Kasumi-1 (cell line): ENCODE results near the gene ZRSR2.
A peak's percentile ranks its signal among the peaks of the same experiment; 100 is the strongest.
"Not testable (repeated sequence)": the region's sequence is repeated elsewhere in the genome, so short reads cannot be mapped to it uniquely, and the experiment has no call there.

Source experiments
- DNase-seq, 2 experiments: peaks; one replicate each; lab custom pipeline; 2025; lab: John Stamatoyannopoulos, UW

ZRSR2 gene

DNA sequence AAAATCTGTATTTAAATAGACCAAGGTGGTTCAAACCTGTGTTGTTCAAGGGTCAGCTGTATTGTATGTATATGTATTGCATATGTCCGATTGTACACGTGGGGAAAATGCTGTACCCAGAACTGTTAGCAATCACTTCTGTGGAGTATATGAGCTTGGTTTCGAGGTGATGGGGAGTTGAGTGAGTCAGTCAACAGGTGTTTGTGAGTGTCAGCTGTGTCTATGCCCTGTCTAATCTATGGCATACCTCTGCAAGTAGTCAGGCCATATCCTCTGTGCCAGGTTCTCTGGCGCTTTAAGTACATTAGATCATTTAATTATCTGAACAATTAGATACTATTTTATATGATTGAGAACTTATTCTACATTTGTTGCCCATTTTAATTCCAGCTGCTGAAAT is 7.4 kb downstream of the ZRSR2 start:
- no peak for DNase-seq

DNA sequence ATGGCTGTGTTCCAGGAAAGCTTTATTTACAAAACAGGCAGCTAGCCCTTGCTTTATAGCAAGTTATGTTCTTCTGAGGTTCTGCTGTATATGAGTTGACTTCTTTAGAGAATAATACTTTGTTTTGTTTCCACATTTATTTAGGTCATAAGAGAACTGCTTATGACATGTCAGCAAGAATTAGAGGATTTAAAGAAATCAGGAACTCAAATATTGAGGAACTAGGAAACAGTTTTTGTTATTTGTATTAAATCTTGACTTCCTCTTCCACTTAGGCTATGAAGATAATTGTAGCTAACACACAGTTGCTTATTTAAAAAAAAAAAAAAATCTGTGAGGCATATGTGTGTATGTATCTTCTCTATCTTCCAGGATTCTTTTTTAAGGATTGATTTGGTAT is 14.3 kb downstream of the ZRSR2 start:
- peak; percentile 0 to 21 for DNase-seq

DNA sequence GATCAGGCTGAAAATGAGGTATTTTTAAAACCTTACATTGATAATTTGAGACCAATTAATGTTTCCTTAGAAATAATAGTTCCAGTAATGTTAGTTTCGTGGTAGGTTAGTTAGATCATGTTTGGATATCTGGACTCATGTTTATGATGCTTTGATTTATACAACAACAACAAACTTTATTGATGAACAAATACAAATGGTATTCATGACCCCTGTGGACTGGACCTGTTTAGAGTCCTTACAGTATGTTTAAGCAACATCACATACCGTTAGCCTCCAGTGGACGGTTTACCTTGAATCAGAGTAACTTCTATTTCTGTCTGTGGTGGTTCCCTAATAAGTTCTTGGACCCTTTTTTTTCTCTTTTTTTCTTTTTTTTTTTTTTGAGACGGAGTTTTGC is 18.0 kb downstream of the ZRSR2 start:
- no peak for DNase-seq

DNA sequence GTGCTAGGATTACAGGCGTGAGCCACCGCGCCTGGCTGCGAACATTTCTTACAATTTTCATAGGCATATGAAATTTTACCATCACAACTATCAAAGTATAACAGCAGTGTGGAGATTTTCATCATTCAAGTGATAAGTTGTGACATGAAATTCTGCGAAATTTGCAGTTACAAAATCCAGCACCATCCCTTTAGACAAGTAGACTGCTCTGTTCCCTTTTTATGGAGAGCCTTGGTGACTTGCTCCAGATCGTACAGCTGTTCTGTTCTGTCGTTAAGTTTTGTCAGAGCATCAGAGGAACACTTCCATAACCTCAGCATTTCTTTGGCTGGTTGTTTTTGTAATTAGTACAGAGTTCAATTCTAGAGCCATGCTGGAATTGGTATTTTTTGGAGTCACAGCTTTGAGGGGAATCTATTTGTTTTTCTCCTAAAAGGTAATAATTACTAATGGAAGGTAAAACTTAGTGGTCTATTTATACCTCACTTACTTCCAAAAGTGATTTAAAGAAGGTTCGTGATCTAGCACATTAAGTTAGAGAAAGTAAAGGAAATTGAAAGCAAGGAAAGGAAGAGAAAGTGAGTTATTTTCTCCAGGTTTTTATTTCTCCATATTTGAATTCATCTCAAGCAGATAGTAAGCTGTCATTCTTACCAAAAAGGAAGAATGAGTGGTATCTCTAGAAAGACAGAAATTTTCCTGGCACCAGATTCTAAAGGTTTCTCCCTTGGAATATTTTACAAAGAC is 22.1 kb downstream of the ZRSR2 start:
- no peak for DNase-seq

DNA sequence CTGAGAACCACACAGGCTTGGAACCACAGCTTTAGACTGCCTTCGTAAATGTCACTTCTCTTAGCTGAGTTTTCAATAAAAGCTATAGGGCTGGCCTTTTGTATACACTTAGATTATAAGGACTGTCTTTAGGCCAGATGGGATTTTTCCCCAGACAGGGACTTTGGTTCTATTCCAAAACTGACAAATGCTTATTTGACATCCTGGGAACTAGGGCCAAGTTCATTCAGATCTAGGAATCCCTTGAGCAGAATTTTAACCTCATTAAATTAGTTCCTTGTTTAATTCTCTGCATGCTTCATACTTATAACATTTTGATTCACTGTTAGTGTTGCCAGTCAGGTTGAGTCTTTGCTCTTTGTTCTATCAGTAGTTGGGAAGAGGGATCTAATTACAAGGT is 23.1 kb downstream of the ZRSR2 start:
- no peak for DNase-seq

DNA sequence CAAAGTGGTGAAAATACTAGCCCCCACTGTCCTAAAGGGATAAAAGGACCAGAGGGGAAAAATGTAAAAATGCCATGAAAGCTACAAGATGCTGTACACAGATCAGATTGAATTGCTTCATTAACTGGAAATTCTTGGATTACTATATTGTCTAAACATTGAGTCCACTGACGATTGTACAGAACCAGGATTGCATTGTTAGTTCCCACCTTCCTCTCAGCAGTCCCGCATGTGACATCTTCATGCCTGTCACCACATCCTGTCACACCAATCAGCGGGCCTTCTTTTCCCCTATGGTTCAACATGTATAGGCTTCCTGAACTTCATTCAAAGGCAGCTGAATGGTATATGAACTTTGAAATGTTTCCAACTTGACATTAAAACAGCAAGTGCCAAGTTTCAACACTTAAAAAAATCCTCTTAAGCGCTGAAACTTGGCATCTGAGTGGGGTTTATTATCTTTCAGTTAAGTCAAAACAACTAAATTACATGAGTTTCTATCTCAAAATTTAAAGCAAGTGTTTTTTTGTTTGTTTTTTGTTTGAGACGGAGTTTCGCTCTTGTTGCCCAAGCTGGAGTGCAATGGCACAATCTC is 24.6 kb downstream of the ZRSR2 start:
- no peak for DNase-seq

DNA sequence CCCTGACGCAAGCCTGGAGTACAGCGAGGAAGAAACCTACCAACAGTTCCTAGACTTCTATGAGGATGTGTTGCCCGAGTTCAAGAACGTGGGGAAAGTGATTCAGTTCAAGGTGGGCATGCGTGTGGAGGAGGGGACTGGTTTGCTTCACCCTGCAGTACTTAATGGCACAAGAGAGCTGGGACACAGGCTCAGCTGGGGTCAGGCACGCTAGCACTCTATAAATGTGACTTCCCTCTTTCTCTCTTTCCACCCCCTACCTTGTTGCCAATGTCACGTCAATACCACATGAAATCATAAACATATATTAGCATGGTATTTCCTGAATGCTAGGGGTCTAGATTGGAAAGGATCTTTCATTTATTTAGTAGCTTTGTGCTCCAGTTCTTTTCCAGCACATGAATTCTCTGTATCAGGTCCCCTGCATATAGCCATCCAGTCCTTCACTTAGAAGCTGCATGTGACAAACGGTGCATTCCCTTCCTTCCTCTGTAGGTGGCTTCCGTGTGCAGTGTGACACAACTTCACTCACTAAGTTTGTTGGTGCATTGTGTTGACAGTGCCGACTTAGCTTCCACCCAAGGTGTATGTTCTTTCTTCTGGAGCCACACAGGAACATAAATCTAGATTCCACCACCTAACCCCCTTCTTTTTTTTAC is 25.6 kb downstream of the ZRSR2 start:
- peak; percentile 27 to 43 for DNase-seq

DNA sequence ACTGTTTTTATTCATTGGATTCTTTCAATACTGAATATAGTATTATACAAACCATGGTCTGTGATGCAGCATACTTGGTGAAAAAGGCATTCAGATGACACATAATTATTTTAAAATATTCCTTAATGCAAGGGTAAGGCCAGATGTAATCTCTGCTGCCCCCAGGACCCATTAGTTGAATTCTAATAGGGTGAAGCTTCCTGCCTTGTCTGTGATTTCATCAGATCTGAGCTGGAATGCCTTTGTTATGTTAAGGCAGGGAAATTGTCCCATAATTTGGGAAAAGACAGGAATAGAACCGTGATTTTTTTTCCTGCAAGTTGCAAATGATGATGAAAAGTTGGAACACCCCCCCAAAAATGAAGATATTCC is 26.1 kb downstream of the ZRSR2 start:
- no peak for DNase-seq

DNA sequence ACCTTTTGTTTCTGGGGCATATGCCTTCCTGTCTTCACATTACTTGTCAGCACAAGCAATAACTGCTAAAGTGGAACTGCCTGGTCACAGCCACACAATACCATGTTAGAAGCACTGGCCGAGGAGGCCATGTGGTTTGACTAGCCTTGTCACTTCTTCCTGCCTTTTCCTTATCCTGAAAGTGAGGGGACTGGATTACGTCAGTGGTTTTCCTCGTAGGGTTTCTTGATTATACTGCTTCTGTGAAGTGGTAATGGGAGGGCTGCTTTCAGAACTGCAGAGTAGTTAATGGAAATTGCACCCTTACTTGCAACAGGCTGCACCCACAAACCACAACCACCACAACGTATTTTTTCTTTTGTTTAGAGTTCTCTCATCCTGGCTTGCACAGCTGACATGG is 26.6 kb downstream of the ZRSR2 start:
- DNase-seq = peak in 1 of 2 experiments; percentile 1

DNA sequence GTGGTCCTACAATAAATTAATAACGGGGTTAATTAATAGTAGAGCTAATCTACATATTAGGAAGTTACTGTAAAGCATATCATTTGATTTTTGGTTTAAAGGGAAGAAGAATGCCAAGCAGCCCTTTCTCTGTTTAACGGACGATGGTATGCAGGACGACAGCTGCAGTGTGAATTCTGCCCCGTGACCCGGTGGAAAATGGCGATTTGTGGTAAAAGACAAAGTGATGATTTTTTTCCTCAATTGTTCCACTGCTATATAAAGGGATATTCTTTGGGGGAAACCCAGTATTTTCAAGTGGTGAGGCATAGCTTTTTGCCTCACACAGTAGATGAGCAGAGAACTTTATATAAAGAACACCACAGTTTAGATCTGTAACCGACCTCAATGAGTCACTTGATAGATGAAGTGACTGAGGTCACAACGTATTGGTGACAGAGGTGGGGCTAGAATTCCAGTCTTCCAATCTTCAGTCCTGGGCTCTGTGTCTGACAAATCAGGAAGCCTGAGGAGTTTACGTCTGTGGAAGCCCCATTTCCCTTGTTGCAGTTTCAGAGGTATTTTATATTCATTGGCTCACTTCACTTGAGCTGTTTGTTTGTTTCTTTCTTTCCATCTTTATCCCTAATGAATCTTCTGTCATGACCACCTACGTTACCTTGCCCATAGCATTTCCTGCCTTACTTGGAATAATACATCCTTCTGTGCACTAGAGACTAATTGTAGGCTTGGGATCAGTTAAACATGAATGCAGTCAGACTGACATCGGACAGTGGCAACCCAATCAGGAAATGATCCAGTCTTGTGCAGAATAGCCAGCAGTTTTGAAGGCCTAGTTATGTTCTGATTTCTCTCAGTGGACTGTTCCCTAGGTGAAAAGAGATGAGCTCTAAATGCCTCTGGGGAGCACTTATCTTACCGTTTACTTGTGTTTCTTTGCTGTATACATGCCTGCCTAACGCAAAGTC is 30.1 kb downstream of the ZRSR2 start:
- no peak for DNase-seq

DNA sequence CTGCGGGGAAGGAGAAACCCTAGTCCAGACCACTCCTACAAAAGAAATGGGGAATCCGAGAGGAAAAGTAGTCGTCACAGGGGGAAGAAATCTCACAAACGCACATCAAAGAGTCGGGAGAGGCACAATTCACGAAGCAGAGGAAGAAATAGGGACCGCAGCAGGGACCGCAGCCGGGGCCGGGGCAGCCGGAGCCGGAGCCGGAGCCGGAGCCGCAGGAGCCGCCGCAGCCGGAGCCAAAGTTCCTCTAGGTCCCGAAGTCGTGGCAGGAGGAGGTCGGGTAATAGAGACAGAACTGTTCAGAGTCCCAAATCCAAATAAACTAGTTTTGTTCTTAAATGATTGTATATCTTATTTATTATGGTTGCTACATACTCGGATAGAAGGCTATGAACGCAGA is 32.6 kb downstream of the ZRSR2 start:
- DNase-seq = no peak

DNA sequence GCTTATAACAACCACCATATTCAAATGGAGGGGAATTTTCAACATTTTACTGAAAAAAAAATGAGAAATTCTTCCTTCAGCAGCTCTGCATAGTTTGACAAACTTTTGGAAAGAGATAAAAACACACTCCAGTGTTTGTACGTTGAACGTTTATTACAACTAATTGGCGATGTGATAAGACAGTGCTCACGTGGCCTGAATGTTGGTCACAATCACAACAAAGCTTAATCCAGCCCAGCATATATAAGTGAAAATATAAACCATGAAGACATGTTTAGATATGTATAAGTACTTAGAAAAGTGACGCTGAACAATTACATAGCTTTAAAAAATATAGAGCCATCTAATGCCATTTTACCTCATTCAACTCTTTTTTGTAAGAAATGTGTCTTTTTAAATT is 35.7 kb downstream of the ZRSR2 start:
- DNase-seq = no peak

DNA sequence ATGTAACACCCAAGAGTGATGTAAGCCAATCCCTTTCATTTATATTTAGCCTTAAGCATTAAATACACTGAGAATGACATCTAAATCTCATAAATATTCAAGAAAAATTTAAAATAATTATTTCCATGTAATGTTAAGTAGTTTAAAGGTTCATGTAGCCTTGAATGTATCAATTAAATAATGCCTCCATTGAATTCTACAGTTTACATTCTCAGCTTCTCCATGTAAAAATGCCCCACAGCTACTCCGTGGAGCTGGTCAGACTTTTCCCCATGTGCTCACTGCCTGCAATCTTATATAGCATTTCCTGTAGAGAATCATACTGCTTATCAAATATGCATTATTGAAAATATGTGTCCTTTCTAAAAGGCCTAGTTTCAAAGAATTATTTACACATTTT is 38.9 kb downstream of the ZRSR2 start:
- no peak for DNase-seq

DNA sequence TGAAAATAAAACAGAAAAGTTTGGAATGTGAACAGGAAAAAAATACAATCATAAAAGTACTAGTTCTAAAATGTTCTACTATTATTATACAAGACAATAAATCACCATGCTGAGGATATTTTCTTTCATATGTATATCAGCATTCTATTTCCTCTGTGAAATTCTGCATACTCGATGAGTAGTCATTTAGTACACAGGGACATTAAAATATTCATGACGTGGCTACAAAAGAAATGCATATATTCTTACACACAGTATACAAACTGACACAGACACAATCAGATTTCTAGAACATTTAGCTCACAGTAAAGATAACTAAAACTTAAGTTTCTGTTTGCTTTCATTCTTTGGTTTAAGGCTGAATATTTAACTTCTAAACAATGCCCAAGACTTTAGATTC is 41.1 kb downstream of the ZRSR2 start:
- not testable (repeated sequence) for DNase-seq

DNA sequence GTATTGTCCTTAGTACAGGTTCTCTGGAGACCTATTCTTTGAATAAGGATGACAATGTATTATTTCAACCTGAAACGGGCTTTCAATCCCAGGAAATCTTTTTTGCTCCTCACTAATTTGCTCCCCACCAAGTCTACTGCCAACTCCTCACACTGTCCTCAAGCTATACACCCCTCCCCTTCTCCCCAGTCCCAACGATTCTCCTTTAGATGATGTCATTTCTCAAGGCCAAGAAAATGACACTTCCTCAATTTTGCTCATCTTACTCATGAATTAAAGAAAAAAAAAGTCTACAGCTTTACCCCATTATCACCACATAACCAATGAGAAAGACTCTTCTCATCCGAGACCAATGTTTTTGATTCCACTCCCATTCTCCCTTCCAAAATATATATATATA is 43.8 kb downstream of the ZRSR2 start:
- DNase-seq = peak in 1 of 2 experiments; percentile 2

DNA sequence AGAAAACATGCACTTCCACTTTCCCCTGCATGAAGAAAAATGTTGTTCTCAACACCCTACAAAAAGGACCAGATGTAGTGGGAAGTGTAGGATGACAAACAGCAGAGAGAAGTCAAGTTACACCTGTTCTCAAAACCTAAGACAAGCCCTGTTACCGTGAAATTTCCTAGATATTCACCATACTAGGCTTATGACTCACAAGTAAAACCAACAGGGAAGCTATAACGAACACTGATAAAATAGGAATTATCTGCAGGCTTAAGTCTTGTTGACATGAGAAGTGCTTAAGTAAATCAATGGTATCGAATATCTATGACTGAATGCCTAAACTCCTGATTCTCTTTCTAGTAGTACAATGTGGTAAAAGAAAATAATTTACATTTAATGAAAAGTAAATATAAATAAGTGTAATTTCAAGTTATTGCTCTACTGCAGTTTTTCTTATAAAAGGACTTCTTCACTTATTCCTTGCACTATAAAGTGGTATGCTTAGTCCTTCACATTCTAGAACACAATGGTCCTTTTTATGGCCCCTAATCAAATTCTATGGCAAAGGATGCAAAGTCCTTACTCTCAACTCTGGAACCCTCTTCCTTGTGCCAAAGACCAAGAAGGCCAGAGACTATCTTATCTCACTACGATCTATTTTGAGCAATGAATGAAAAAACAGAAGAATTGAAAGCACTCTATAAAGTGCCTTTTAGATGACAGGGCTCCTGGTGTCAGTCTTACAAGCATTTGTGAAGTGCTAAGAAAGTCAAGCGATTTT is 44.7 kb downstream of the ZRSR2 start:
- DNase-seq = no peak

DNA sequence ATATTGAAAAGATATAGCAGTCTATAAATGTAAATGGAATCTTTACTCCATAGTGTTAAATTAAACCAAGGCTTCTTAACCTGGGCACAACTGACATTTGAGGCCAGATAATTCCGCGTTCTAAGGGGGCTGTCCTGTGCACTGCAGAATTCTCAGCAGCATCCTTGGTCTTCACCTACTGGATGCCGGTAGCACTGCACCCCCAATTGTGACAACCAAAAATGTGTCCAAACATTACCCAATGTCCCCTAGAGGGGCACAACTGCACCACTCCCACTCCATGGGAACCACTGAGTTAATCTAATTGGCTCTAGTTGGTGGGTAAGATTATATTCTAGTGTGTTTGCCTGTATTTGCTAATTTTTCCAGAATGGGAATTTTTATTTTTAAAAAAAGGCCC is 47.7 kb downstream of the ZRSR2 start:
- peak; percentile 5 to 13 for DNase-seq

DNA sequence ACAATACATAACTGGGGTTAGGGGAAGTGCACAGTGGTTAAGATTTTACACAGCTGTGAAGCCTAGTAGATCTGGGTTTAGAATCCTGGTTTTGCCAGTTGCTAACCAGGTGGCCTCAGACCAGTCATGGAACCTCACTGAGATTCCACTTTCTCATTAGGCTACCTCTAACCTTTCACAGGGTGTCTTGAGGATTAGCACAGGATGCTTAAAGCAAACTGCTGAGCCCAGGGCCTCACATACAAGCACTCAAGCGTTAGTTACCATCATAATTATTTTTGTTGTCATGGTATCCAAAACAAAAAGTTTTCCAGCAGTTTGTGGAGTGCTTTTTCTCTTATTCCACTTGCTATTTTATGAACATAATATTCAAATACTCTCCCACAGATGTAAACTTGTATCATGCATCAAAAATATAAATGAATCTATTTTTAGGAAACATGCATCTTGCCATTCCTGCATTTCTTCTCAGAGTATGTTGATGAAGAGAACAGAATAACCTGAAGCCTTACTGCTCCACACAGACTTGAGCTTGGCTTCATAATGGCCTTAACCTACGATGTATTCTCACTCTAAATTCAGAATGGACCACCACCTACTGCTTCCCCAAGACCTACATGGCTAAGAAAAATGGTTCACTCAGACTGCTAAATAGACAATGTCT is 51.7 kb downstream of the ZRSR2 start:
- no peak for DNase-seq

DNA sequence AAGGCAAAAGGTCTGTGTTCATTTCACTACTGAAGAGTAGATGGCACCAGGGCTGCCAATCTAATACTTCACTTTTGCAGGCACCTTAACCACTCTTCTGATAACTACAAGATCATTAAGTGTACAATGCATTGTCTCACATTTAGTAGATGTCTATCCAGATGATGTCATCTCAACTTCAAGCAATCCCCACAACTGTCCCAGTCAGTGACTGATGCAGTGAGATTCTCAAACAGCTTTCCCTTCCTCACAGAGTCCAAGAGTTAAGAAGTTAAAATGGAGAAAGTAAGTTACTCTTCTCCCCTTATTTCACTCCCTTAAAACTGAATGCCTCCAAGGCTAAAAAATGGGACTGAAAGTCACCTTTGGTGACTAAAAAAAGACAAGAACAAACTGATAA is 53.7 kb downstream of the ZRSR2 start:
- no peak for DNase-seq

DNA sequence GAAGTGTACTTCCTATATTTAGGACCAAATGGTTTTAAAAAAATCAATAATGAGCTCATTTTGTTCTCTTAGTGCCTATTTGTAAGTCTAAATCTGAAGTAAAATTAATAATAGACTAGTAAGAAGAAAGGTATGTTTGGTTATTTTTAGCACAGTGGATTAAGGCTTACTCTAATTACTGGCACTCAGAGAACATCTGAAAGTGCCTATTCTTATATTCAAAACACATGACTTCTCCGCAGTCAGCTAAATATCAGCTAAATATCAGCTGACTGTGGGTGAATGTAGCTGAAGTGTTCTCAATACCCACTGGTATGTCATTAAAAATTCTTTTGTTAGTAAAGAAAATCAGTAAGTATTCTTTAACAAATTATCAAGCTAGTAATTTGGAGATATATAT is 58.3 kb downstream of the ZRSR2 start:
- no peak for DNase-seq

DNA sequence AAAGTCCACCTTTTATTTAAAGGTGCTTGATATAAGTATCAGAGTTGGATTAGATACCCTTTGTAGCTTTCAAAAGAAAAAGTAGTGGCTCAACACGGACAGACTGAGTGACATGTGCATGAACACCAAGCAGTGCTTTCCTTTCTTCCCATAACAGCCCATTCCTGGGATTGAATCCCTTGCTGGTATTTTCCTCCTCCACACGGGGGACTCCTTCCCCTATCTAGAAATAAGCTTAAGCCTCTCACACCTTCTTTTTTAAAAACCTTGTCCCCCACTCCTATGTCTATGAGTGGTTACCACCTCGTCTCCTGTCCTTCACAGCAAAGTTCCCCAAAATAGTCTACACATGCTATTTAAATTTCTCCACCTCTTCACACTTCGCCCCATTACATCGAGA is 59.3 kb downstream of the ZRSR2 start:
- no peak for DNase-seq
